GM21576 (cell line): ENCODE results near the gene RBM26.

Source experiments
- ATAC-seq: cut with Tn5 transposase; IDR thresholded peaks from one replicate; pipeline ENCODE4 v1.9.1; 2021; ENCODE audit warnings: mild to moderate bottlenecking, moderate library complexity; ENCODE audit not compliant: unreplicated experiment

The RBM26 gene

GRCh38 chr13:79340490-79340889, 65.6 kb downstream of the RBM26 start:
- ATAC-seq = no peak

GRCh38 chr13:79338343-79338742, 67.7 kb downstream of the RBM26 start:
- ATAC-seq = no peak

- ATAC-seq = no peak
Measured at GRCh38 chr13:79336966-79337365, 69.1 kb downstream of the RBM26 start.

- no peak for ATAC-seq
Measured at GRCh38 chr13:79328510-79328909, 77.5 kb downstream of the RBM26 start.

GRCh38 chr13:79320433-79320832, 85.6 kb downstream of the RBM26 start:
- no peak for ATAC-seq

GRCh38 chr13:79318664-79319063, 87.4 kb downstream of the RBM26 start:
- ATAC-seq = no peak

GRCh38 chr13:79317856-79318255, 88.2 kb downstream of the RBM26 start:
- ATAC-seq = no peak

- no peak for ATAC-seq
Measured at GRCh38 chr13:79314652-79315051, 91.4 kb downstream of the RBM26 start.

- no peak for ATAC-seq
Measured at GRCh38 chr13:79312340-79312855, 93.7 kb downstream of the RBM26 start.

- ATAC-seq = no peak
Measured at GRCh38 chr13:79311386-79311785, 94.7 kb downstream of the RBM26 start.

GRCh38 chr13:79309690-79310089, 96.4 kb downstream of the RBM26 start:
- ATAC-seq = no peak

- ATAC-seq = peak; percentile 55
Measured at GRCh38 chr13:79307866-79308298, 98.2 kb downstream of the RBM26 start.

GRCh38 chr13:79307433-79307861, 98.6 kb downstream of the RBM26 start:
- peak; percentile 9 for ATAC-seq

- no peak for ATAC-seq
Measured at GRCh38 chr13:79306650-79307049, 99.4 kb downstream of the RBM26 start.

GRCh38 chr13:79297128-79297527, 108.9 kb downstream of the RBM26 start:
- ATAC-seq = no peak

GRCh38 chr13:79295906-79296706, 109.9 kb downstream of the RBM26 start:
- ATAC-seq = no peak

GRCh38 chr13:79290595-79291244, 115.3 kb downstream of the RBM26 start:
- ATAC-seq = no peak

- ATAC-seq = no peak
Measured at GRCh38 chr13:79289571-79289970, 116.5 kb downstream of the RBM26 start.

- no peak for ATAC-seq
Measured at GRCh38 chr13:79287939-79288795, 117.9 kb downstream of the RBM26 start.

GRCh38 chr13:79285159-79285558, 120.9 kb downstream of the RBM26 start:
- ATAC-seq = no peak

GRCh38 chr13:79283742-79284141, 122.3 kb downstream of the RBM26 start:
- no peak for ATAC-seq
